HCT116 (cell line): ENCODE results near the gene SLC25A29.
A peak's percentile ranks its signal among the peaks of the same experiment; 100 is the strongest.

ENCODE experiments used
- CEBPB ChIP-seq: IDR thresholded peaks from 2 replicates; pipeline ENCODE4 v1.6.1; 2012; ENCODE audit warnings: low read depth
- CTCF ChIP-seq, 3 experiments: fragments of 200-600 bp in 1 of 3; sonication (generic) in 1 of 3; IDR thresholded peaks in 2 of 3; conservative IDR thresholded peaks in 1 of 3; 2 replicates each; pipeline ENCODE4 v1.5.1; 2012 to 2017; ENCODE audit warnings: low read depth in 2 of 3, low read length in 2 of 3, antibody characterized with exemption in 1 of 3, borderline replicate concordance in 1 of 3, control low read depth in 1 of 3, mild to moderate bottlenecking in 1 of 3, mixed read lengths in 1 of 3, mixed run types in 1 of 3, moderate library complexity in 1 of 3; ENCODE audit not compliant: insufficient read depth in 1 of 3
- EZH2 ChIP-seq: fragments of 200-600 bp; sonication (generic); IDR thresholded peaks from 2 replicates; pipeline ENCODE4 v1.6.1; 2017; ENCODE audit warnings: antibody characterized with exemption, mixed run types
- POLR2A ChIP-seq: IDR thresholded peaks from 2 replicates; pipeline ENCODE4 v1.7.0; 2011; ENCODE audit warnings: borderline replicate concordance; ENCODE audit not compliant: insufficient read depth, insufficient read length; ENCODE audit errors: extremely low read depth
- SP1 ChIP-seq: IDR thresholded peaks from 2 replicates; pipeline ENCODE4 v1.6.1; 2012; ENCODE audit warnings: low read depth

GRCh38 chr14:100303179-100303578 is 3.1 kb downstream of the SLC25A29 start:
- TF ChIP-seq CTCF (IDR thresholded peaks at IDR 0.05 in 2 of 3, conservative IDR thresholded peaks at IDR 0.05 in 1 of 3; ENCODE audit: borderline replicate concordance in 1 of 3, insufficient read depth in 1 of 3, low read depth in 2 of 3, low read length in 2 of 3) (peak in 2 of 3 experiments; percentile 72 to 83; a peak in 5 of 6 replicates), EZH2 (no peak), POLR2A (no peak), SP1 (no peak), CEBPB (no peak)
